BLaER1 treated with 17β-estradiol and CSF1 and Interleukin-3, amounts not matched to agents 10 nM and 100 nM (cell line): Measurements from ENCODE around the gene RASAL2.
A peak's percentile ranks its signal among the peaks of the same experiment; 100 is the strongest.
"Not testable (repeated sequence)": the region's sequence is repeated elsewhere in the genome, so short reads cannot be mapped to it uniquely, and the experiment has no call there.

Experiments used
- H3K27ac ChIP-seq, 11 experiments: shearing (Covaris generic); formaldehyde crosslinking; 2 replicates each; pipeline ENCODE4 v1.8.1; 2022
- H3K27me3 ChIP-seq, 11 experiments: shearing (Covaris generic); formaldehyde crosslinking; 2 replicates each; pipeline ENCODE4 v1.8.1; 2022
- H3K36me3 ChIP-seq, 11 experiments: shearing (Covaris generic); formaldehyde crosslinking; 2 replicates each; pipeline ENCODE4 v1.8.1; 2022
- H3K4me1 ChIP-seq, 10 experiments: shearing (Covaris generic); formaldehyde crosslinking; 2 replicates each; pipeline ENCODE4 v1.8.1; 2022
- H3K4me2 ChIP-seq, 11 experiments: shearing (Covaris generic); formaldehyde crosslinking; 2 replicates each; pipeline ENCODE4 v1.8.1; 2022
- H3K4me3 ChIP-seq, 10 experiments: shearing (Covaris generic); formaldehyde crosslinking; 2 replicates each; pipeline ENCODE4 v1.8.1; 2022
- H3K9ac ChIP-seq, 11 experiments: shearing (Covaris generic); formaldehyde crosslinking; 2 replicates each; pipeline ENCODE4 v1.8.1; 2022
- H3K9me3 ChIP-seq, 11 experiments: shearing (Covaris generic); formaldehyde crosslinking; replicated peaks in 1 of 11; 2 replicates each; pipeline ENCODE4 v1.8.1; 2022
- H4K20me1 ChIP-seq, 11 experiments: shearing (Covaris generic); formaldehyde crosslinking; 2 replicates each; pipeline ENCODE4 v1.8.1; 2022
- Cebpa-rat ChIP-seq, 11 experiments: shearing (Covaris generic); IDR thresholded peaks; 2 replicates each; pipeline ENCODE4 v1.8.1; 2022

The RASAL2 gene

GRCh38 chr1:178388418-178389145 is 294.7 kb downstream of the RASAL2 start:
- Histone ChIP-seq H3K4me2 (no peak overlapping the region), H3K4me1 (peaks cover 0 to 5% (median 0%) of the 10 kb centered on the region in 10 experiments; a peak in 1 of 20 replicates), H3K9ac (no peak overlapping the region), H3K27ac (no peak overlapping the region), H3K27me3 (no peaks in the 10 kb centered on the region), H3K9me3 (no peaks in the 10 kb centered on the region), H3K4me3 (no peak overlapping the region), H4K20me1 (peaks cover 0 to 10% (median 0%) of the 10 kb centered on the region in 11 experiments; a peak in 1 of 22 replicates), H3K36me3 (no peaks in the 10 kb centered on the region; a peak in 1 of 22 replicates)
- no peak for TF ChIP-seq Cebpa-rat (IDR thresholded peaks at IDR 0.05)

DNA sequence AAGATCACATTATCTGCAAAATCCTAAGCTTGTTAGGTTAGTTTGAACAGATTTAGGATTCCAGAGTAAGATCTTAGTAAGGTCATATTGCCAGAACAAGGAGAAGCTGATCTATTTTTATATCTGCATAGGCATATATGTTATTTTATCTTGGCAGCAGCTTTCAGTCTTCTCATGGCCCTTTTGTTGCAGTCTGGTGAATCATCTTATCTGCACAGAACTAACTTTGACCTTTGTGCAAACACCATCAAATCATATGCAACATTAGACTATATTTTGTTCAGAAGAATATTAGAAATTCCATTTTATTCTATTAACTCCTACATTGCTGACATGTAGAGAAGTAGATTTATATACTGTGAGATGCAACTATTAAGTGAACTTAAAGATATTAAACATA is 295.5 kb downstream of the RASAL2 start:
- Histone ChIP-seq H3K4me3 (no peak overlapping the region), H3K4me2 (no peak overlapping the region), H3K9me3 (no peaks in the 10 kb centered on the region), H3K27ac (no peak overlapping the region), H3K27me3 (no peaks in the 10 kb centered on the region), H3K4me1 (peaks cover 0 to 5% (median 0%) of the 10 kb centered on the region in 10 experiments; a peak in 1 of 20 replicates), H3K36me3 (no peaks in the 10 kb centered on the region; a peak in 1 of 22 replicates), H4K20me1 (peaks cover 0 to 10% (median 0%) of the 10 kb centered on the region in 11 experiments; a peak in 1 of 22 replicates), H3K9ac (no peak overlapping the region)
- TF ChIP-seq Cebpa-rat (IDR thresholded peaks at IDR 0.05), result no peak

GRCh38 chr1:178390280-178390679 is 296.4 kb downstream of the RASAL2 start:
- not testable (repeated sequence) for H3K4me2 ChIP-seq, H3K9me3 ChIP-seq, H3K4me1 ChIP-seq, H3K36me3 ChIP-seq, H3K9ac ChIP-seq, H3K27me3 ChIP-seq, H3K27ac ChIP-seq, H3K4me3 ChIP-seq
- peaks cover 0 to 10% (median 0%) of the 10 kb centered on the region in 11 experiments; a peak in 1 of 22 replicates for H4K20me1 ChIP-seq

- no peak for TF ChIP-seq Cebpa-rat (IDR thresholded peaks at IDR 0.05)
- Histone ChIP-seq H3K27ac (no peak overlapping the region), H3K4me3 (no peak overlapping the region), H3K9me3 (no peaks in the 10 kb centered on the region), H3K27me3 (no peaks in the 10 kb centered on the region), H3K4me1 (peaks cover 0 to 5% (median 0%) of the 10 kb centered on the region in 10 experiments; a peak in 1 of 20 replicates), H3K4me2 (no peak overlapping the region), H4K20me1 (0 out of 22 replicates have a peak, but pooled peaks cover 0 to 5% (median 0%) of the 10 kb centered on the region in 11 experiments), H3K36me3 (peaks cover 0 to 6% (median 0%) of the 10 kb centered on the region in 11 experiments; a peak in 1 of 22 replicates), H3K9ac (no peak overlapping the region)
These were observed 299.5 kb downstream of the RASAL2 start for GRCh38 chr1:178393370-178393769.

DNA sequence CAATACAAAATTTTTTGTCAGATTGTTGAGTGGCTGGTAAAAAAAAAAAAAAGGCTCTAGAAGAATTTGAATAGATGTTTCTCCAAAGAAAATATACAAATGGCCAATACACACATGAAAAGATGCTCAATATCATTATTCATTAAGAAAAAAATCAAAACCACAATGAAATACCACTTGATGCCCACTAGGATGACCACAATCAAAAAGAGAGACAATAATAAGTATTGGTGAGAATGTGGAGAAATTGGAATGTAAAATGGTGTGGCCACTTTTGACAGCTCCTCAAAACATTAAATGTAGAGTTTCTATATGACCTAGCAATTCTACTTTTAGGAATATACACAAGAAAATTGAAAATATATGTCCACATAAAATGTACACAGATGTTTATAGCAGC is 302.9 kb downstream of the RASAL2 start:
- H3K9ac ChIP-seq, result no peak overlapping the region
- no peaks in the 10 kb centered on the region for H3K9me3 ChIP-seq
- TF ChIP-seq Cebpa-rat (IDR thresholded peaks at IDR 0.05), result no peak
- H3K27me3 ChIP-seq, result no peaks in the 10 kb centered on the region
- no peak overlapping the region for H3K27ac ChIP-seq
- H3K4me1 ChIP-seq, result no peaks in the 10 kb centered on the region
- peaks cover 0 to 17% (median 0%) of the 10 kb centered on the region in 11 experiments; a peak in 8 of 22 replicates for H3K36me3 ChIP-seq
- no peaks in the 10 kb centered on the region for H4K20me1 ChIP-seq
- H3K4me2 ChIP-seq, result no peak overlapping the region
- H3K4me3 ChIP-seq, result no peak overlapping the region

GRCh38 chr1:178397678-178398077 is 303.8 kb downstream of the RASAL2 start:
- Histone ChIP-seq H3K9ac (no peak overlapping the region), H3K27me3 (no peaks in the 10 kb centered on the region), H3K27ac (no peak overlapping the region)

GRCh38 chr1:178399177-178399728 is 305.3 kb downstream of the RASAL2 start:
- peaks cover 0 to 6% (median 1%) of the 10 kb centered on the region in 11 experiments; a peak in 11 of 22 replicates for H3K9me3 ChIP-seq
- H3K27ac ChIP-seq, result no peak overlapping the region
- H3K36me3 ChIP-seq, result peaks cover 0 to 34% (median 0%) of the 10 kb centered on the region in 11 experiments; a peak in 10 of 22 replicates
- H3K4me1 ChIP-seq, result no peaks in the 10 kb centered on the region
- no peak for TF ChIP-seq Cebpa-rat (IDR thresholded peaks at IDR 0.05)
- no peak overlapping the region for H3K4me3 ChIP-seq
- H3K27me3 ChIP-seq, result no peaks in the 10 kb centered on the region
- H3K9ac ChIP-seq, result no peak overlapping the region
- H4K20me1 ChIP-seq, result no peaks in the 10 kb centered on the region
- no peak overlapping the region for H3K4me2 ChIP-seq

More at GRCh38 chr1:178397678-178398077, 303.8 kb downstream of the RASAL2 start:
- no peak for TF ChIP-seq Cebpa-rat (IDR thresholded peaks at IDR 0.05)
- Histone ChIP-seq H3K4me2 (no peak overlapping the region), H3K4me3 (no peak overlapping the region), H3K9me3 (no peaks in the 10 kb centered on the region), H4K20me1 (no peaks in the 10 kb centered on the region), H3K36me3 (peaks cover 0 to 25% (median 0%) of the 10 kb centered on the region in 11 experiments; a peak in 8 of 22 replicates), H3K4me1 (no peaks in the 10 kb centered on the region)

DNA sequence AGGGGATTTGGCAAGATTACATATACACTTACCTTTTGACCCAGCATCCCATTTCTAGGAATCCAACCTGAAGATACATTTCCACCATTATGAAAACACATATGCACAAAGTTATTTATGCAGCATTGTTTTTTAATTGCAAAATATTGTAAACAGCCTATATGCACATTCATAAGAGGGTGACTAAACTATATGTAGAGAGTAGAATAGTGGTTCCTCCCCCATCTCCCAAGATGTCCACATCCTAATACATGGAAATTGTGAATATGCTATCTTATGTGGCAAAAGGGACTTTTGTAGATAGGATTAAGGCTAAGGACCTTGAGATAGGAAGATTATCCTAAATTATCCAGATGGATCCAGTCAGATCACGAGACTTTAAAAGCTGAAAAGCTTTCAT is 311.2 kb downstream of the RASAL2 start:
- Histone ChIP-seq H3K4me1 (peaks cover 19 to 50% (median 26%) of the 10 kb centered on the region in 10 experiments), H3K9ac (no peak overlapping the region), H3K9me3 (peaks cover 26 to 35% (median 29%) of the 10 kb centered on the region in 11 experiments), H3K27ac (no peak overlapping the region), H3K4me3 (peak overlapping the region in 2 of 10 experiments; percentile 55 to 66; a peak in 4 of 20 replicates), H3K27me3 (no peaks in the 10 kb centered on the region), H3K4me2 (peak overlapping the region in 6 of 11 experiments; percentile 37 to 69 (median 58); a peak in 9 of 22 replicates), H3K36me3 (peaks cover 0 to 52% (median 9%) of the 10 kb centered on the region in 11 experiments; a peak in 11 of 22 replicates), H4K20me1 (no peaks in the 10 kb centered on the region)
- no peak for TF ChIP-seq Cebpa-rat (IDR thresholded peaks at IDR 0.05)

- H3K9me3 ChIP-seq, result peaks cover 43 to 55% (median 46%) of the 10 kb centered on the region in 11 experiments
- TF ChIP-seq Cebpa-rat (IDR thresholded peaks at IDR 0.05), result no peak
- H3K9ac ChIP-seq, result peak overlapping the region in 7 of 11 experiments; percentile 3 to 80 (median 63); a peak in 10 of 22 replicates
- peak overlapping the region in 5 of 10 experiments; percentile 31 to 66 (median 57); a peak in 10 of 20 replicates for H3K4me3 ChIP-seq
- peak overlapping the region in 7 of 11 experiments; percentile 39 to 86 (median 74); a peak in 14 of 22 replicates for H3K27ac ChIP-seq
- H4K20me1 ChIP-seq, result no peaks in the 10 kb centered on the region
- H3K4me2 ChIP-seq, result peak overlapping the region in 10 of 11 experiments; percentile 2 to 79 (median 69); a peak in 17 of 22 replicates
- no peaks in the 10 kb centered on the region for H3K27me3 ChIP-seq
- H3K4me1 ChIP-seq, result peaks cover 26 to 63% (median 35%) of the 10 kb centered on the region in 10 experiments
- H3K36me3 ChIP-seq, result peaks cover 0 to 37% (median 9%) of the 10 kb centered on the region in 11 experiments; a peak in 9 of 22 replicates
These were observed 313.3 kb downstream of the RASAL2 start for GRCh38 chr1:178407215-178407614.
